Gastroesophageal sphincter (tissue), 4 donors: ENCODE results near the gene DGLUCY. TPM values are rescaled to one million over a fixed set of nuclear protein-coding genes. Genes with fewer than 3 reads are reported as not detected.

Source experiments
- ATAC-seq: fragments of 150-250 bp; one replicate; pipeline ENCODE4 v1.9.1; 2016; ENCODE audit warnings: mild to moderate bottlenecking, moderate library complexity
- H3K27ac ChIP-seq, 4 donors: fragments of 200-600 bp; sonication (generic) in 3 of 4; 1 replicate in 3 of 4; 2 replicates in 1 of 4; pipeline ENCODE4 v1.5.1; 2016 to 2019
- H3K27me3 ChIP-seq: fragments of 200-600 bp; sonication (generic); one replicate; pipeline ENCODE4 v1.5.1; 2019
- H3K36me3 ChIP-seq, 2 donors: fragments of 200-600 bp; sonication (generic); one replicate each; pipeline ENCODE4 v1.5.1; 2019; ENCODE audit warnings: control low read depth in 1 of 2
- H3K4me1 ChIP-seq, 3 donors: fragments of 200-600 bp; sonication (generic); 1 replicate in 2 of 3; 2 replicates in 1 of 3; pipeline ENCODE4 v1.5.1; 2016 to 2019; ENCODE audit warnings: control low read depth in 2 of 3
- H3K4me3 ChIP-seq, 2 donors: fragments of 200-600 bp; sonication (generic); one replicate each; pipeline ENCODE4 v1.5.1; 2019; ENCODE audit warnings: mild to moderate bottlenecking in 1 of 2, moderate library complexity in 1 of 2
- H3K9me3 ChIP-seq, 3 donors: fragments of 200-600 bp; sonication (generic); one replicate each; pipeline ENCODE4 v1.5.1; 2017 to 2019; ENCODE audit warnings: control low read depth in 2 of 3
- CTCF ChIP-seq, 4 experiments: fragments of 200-600 bp in 2 of 4; fragments of 450-650 bp in 2 of 4; sonication (generic) in 1 of 4; IDR thresholded peaks; one replicate each; pipeline ENCODE4 v1.5.1; 2017 to 2019; ENCODE audit warnings: antibody characterized with exemption in 4 of 4, mild to moderate bottlenecking in 2 of 4, moderate library complexity in 2 of 4
- EP300 ChIP-seq: sonication (generic); formaldehyde crosslinking; IDR thresholded peaks from one replicate; pipeline ENCODE4 v1.6.1; 2017; ENCODE audit warnings: antibody characterized with exemption, mild to moderate bottlenecking
- POLR2A ChIP-seq, 2 donors: fragments of 450-650 bp; IDR thresholded peaks; one replicate each; pipeline ENCODE4 v1.6.1; 2017; ENCODE audit warnings: antibody characterized with exemption in 2 of 2, mild to moderate bottlenecking in 2 of 2, moderate library complexity in 1 of 2
- POLR2AphosphoS5 ChIP-seq: sonication (generic); formaldehyde crosslinking; IDR thresholded peaks from one replicate; pipeline ENCODE4 v1.6.1; 2017; ENCODE audit warnings: antibody characterized with exemption
- WGBS, 2 donors: methylation state at CpG; one replicate each; pipeline ENCODE4 v1.1.5; 2018; ENCODE audit warnings: low coverage in 1 of 2; 5-methylcytosine and 5-hydroxymethylcytosine counted together
- total RNA-seq, 4 donors: library from RNA; depleted of rRNA; stranded (reverse); fragments of >200 nt; gene quantifications; one replicate each; pipeline ENCODE4 v1.1.0, GENCODE V29; 2016

DGLUCY gene
- total RNA-seq, 4 donors from 2014 or later, result 52.8 to 118 (median 77.3) TPM

- TF ChIP-seq POLR2A (IDR thresholded peaks at IDR 0.05) (no peak), CTCF (IDR thresholded peaks at IDR 0.05) (no peak), POLR2AphosphoS5 (no peak), EP300 (no peak)
- WGBS, 2 donors, result 60 to 82% methylated on average over 2 to 3 of the region's 3 CpGs
- Histone ChIP-seq H3K36me3 (peaks cover 0 to 57% of the 10 kb centered on the region in 2 donors), H3K27ac (peak overlapping the region in 3 of 4 donors; percentile 3 to 15 (median 11)), H3K9me3 (peaks cover 0 to 15% (median 0%) of the 10 kb centered on the region in 3 donors), H3K4me1 (no peaks in the 10 kb centered on the region), H3K27me3 (no peaks in the 10 kb centered on the region), H3K4me3 (no peak overlapping the region)
- peak; percentile 18 for ATAC-seq
Observed at GRCh38 chr14:91231446-91231845, 117.6 kb downstream of the DGLUCY start.

- no peak for ATAC-seq
- whole genome bisulfite sequencing, 2 donors, result 90 to 94% methylated on average over 2 of the region's 2 CpGs
- H3K27ac ChIP-seq, result peak overlapping the region in 2 of 4 donors; percentile 3 to 15
- H3K4me1 ChIP-seq, result no peaks in the 10 kb centered on the region
- peaks cover 0 to 51% of the 10 kb centered on the region in 2 donors for H3K36me3 ChIP-seq
- TF ChIP-seq EP300, result no peak
- TF ChIP-seq POLR2A (IDR thresholded peaks at IDR 0.05), result no peak
- TF ChIP-seq CTCF (IDR thresholded peaks at IDR 0.05), result no peak
- TF ChIP-seq POLR2AphosphoS5, result no peak
- H3K4me3 ChIP-seq, result no peak overlapping the region
- H3K9me3 ChIP-seq, result peaks cover 0 to 15% (median 0%) of the 10 kb centered on the region in 3 donors
- no peaks in the 10 kb centered on the region for H3K27me3 ChIP-seq
Observed at GRCh38 chr14:91232052-91232451, 118.2 kb downstream of the DGLUCY start.

- no peak overlapping the region for H3K4me3 ChIP-seq
- 90 to 92% methylated on average over 2 of the region's 2 CpGs for WGBS, 2 donors
Observed at GRCh38 chr14:91232603-91233002, 118.7 kb downstream of the DGLUCY start.

GRCh38 chr14:91233936-91234790 is 120.3 kb downstream of the DGLUCY start:
- peaks cover 0 to 30% of the 10 kb centered on the region in 2 donors for H3K36me3 ChIP-seq
- no peak overlapping the region for H3K4me3 ChIP-seq
- no peak for ATAC-seq
- WGBS, 2 donors, result 90% methylated on average over 18 of the region's 63 CpGs; no CpG with 5 or more reads in 1 of the 2 donors
- H3K9me3 ChIP-seq, result peaks cover 0 to 15% (median 0%) of the 10 kb centered on the region in 3 donors
- no peak overlapping the region for H3K27ac ChIP-seq
- no peaks in the 10 kb centered on the region for H3K27me3 ChIP-seq
- no peak for TF ChIP-seq POLR2AphosphoS5
- TF ChIP-seq POLR2A (IDR thresholded peaks at IDR 0.05), result no peak
- TF ChIP-seq CTCF (IDR thresholded peaks at IDR 0.05), result no peak
- no peak for TF ChIP-seq EP300
- H3K4me1 ChIP-seq, result peaks cover 0 to 7% (median 0%) of the 10 kb centered on the region in 3 donors

More at GRCh38 chr14:91232603-91233002, 118.7 kb downstream of the DGLUCY start:
- H3K9me3 ChIP-seq, result peaks cover 0 to 15% (median 0%) of the 10 kb centered on the region in 3 donors
- TF ChIP-seq EP300 (no peak), POLR2AphosphoS5 (no peak), CTCF (IDR thresholded peaks at IDR 0.05) (no peak), POLR2A (IDR thresholded peaks at IDR 0.05) (no peak)
- H3K4me1 ChIP-seq, result no peaks in the 10 kb centered on the region
- ATAC-seq, result no peak
- no peaks in the 10 kb centered on the region for H3K27me3 ChIP-seq
- H3K36me3 ChIP-seq, result peaks cover 0 to 45% of the 10 kb centered on the region in 2 donors
- H3K27ac ChIP-seq, result no peak overlapping the region
